ENCODE measurements around the gene FAM47C.
"Not testable (repeated sequence)": the region's sequence is repeated elsewhere in the genome, so short reads cannot be mapped to it uniquely, and the experiment has no call there.

Gene FAM47C

GRCh38 chrX:37008182-37008581, at the start of gene FAM47C:
TSS of gene FAM47C (plus strand) at chrX:37008366. CDS start at chrX:37008411, 45 bp downstream.
- DNase-seq (ENCODE audit: low read depth in 2 of 2): not testable (repeated sequence)

GRCh38 chrX:36961590-36961989, 46.6 kb upstream of the FAM47C start:
- DNase-seq (ENCODE audit: low read depth in 2 of 2): no peak

GRCh38 chrX:36963069-36963808, 44.9 kb upstream of the FAM47C start:
- no peak for DNase-seq (ENCODE audit: low read depth in 2 of 2)

- no peak for DNase-seq (ENCODE audit: low read depth in 2 of 2)
These were observed 44.3 kb upstream of the FAM47C start for GRCh38 chrX:36963852-36964251.

- no peak for DNase-seq (ENCODE audit: low read depth in 2 of 2)
These were observed 34.6 kb upstream of the FAM47C start for GRCh38 chrX:36973575-36973974.

- DNase-seq (ENCODE audit: low read depth in 2 of 2): no peak
These were observed 33.3 kb upstream of the FAM47C start for GRCh38 chrX:36974911-36975310.

- DNase-seq (ENCODE audit: low read depth in 2 of 2): no peak
These were observed 29.3 kb upstream of the FAM47C start for GRCh38 chrX:36978886-36979285.

GRCh38 chrX:36983831-36984230, 24.3 kb upstream of the FAM47C start:
- DNase-seq (ENCODE audit: low read depth in 2 of 2): no peak

- DNase-seq (ENCODE audit: low read depth in 2 of 2): not testable (repeated sequence)
These were observed 22.6 kb upstream of the FAM47C start for GRCh38 chrX:36985416-36986209.

- no peak for DNase-seq (ENCODE audit: low read depth in 2 of 2)
These were observed 21.9 kb upstream of the FAM47C start for GRCh38 chrX:36986231-36986630.

- not testable (repeated sequence) for DNase-seq (ENCODE audit: low read depth in 2 of 2)
These were observed 21.0 kb upstream of the FAM47C start for GRCh38 chrX:36987212-36987611.

- DNase-seq (ENCODE audit: low read depth in 2 of 2): no peak
These were observed 8.0 kb upstream of the FAM47C start for GRCh38 chrX:37000140-37000539.

GRCh38 chrX:37010496-37010895, 2.3 kb downstream of the FAM47C start:
- no peak for DNase-seq (ENCODE audit: low read depth in 2 of 2)

GRCh38 chrX:37034260-37034659, 26.1 kb downstream of the FAM47C start:
- DNase-seq (ENCODE audit: low read depth in 2 of 2): not testable (repeated sequence)

GRCh38 chrX:37036674-37037220, 28.6 kb downstream of the FAM47C start:
- DNase-seq (ENCODE audit: low read depth in 2 of 2): not testable (repeated sequence)

- not testable (repeated sequence) for DNase-seq (ENCODE audit: low read depth in 2 of 2)
These were observed 30.6 kb downstream of the FAM47C start for GRCh38 chrX:37038814-37039213.

- DNase-seq (ENCODE audit: low read depth in 2 of 2): not testable (repeated sequence)
These were observed 35.1 kb downstream of the FAM47C start for GRCh38 chrX:37042956-37043885.

- DNase-seq (ENCODE audit: low read depth in 2 of 2): no peak
These were observed 39.6 kb downstream of the FAM47C start for GRCh38 chrX:37047776-37048175.

- not testable (repeated sequence) for DNase-seq (ENCODE audit: low read depth in 2 of 2)
These were observed 49.4 kb downstream of the FAM47C start for GRCh38 chrX:37057572-37057971.

GRCh38 chrX:37060999-37061398, 52.8 kb downstream of the FAM47C start:
- DNase-seq (ENCODE audit: low read depth in 2 of 2): no peak
